Peyer's patch (tissue), 4 donors: ENCODE results near the gene SHD.

Experiments
- CTCF ChIP-seq, 6 experiments: fragments of 450-650 bp in 4 of 6; fragments of 200-600 bp in 2 of 6; sonication (generic) in 1 of 6; IDR thresholded peaks; one replicate each; pipeline ENCODE4 v1.5.1; 2017 to 2019; ENCODE audit warnings: antibody characterized with exemption in 6 of 6, mild to moderate bottlenecking in 3 of 6, moderate library complexity in 1 of 6
- POLR2A ChIP-seq, 2 donors: fragments of 450-650 bp; IDR thresholded peaks; one replicate each; pipeline ENCODE4 v1.5.1; 2017; ENCODE audit warnings: antibody characterized with exemption in 2 of 2, mild to moderate bottlenecking in 2 of 2, moderate library complexity in 2 of 2

- TF ChIP-seq CTCF (IDR thresholded peaks at IDR 0.05) (no peak), POLR2A (IDR thresholded peaks at IDR 0.05) (no peak)
Observed at GRCh38 chr19:4234862-4235201, 44.2 kb upstream of the SHD start.
